H1 (cell line): ENCODE measurements around the gene POLR1D. TPM values are rescaled to one million over a fixed set of nuclear protein-coding genes. Genes with fewer than 3 reads are reported as not detected.

ENCODE experiments used
- CBX8 ChIP-seq: fragments of 300-800, 300-1000 bp; sonication (generic); IDR thresholded peaks from 2 replicates; pipeline ENCODE4 v1.7.1; 2016; ENCODE audit warnings: low read depth, low read length, borderline replicate concordance
- CEBPB ChIP-seq: IDR thresholded peaks from 2 replicates; pipeline ENCODE4 v1.6.1; 2012; ENCODE audit warnings: low read depth, low read length
- GABPA ChIP-seq: IDR thresholded peaks from 2 replicates; pipeline ENCODE4 v1.6.1; 2011; ENCODE audit warnings: mild to moderate bottlenecking, low read length, moderate library complexity, borderline replicate concordance; ENCODE audit not compliant: insufficient read depth
- KDM1A ChIP-seq: fragments of 200-600, 300-600 bp; sonication (generic); IDR thresholded peaks from 2 replicates; pipeline ENCODE4 v1.7.1; 2016; ENCODE audit warnings: mild to moderate bottlenecking, low read length, borderline replicate concordance
- SIX5 ChIP-seq: IDR thresholded peaks from 2 replicates; pipeline ENCODE4 v1.6.1; 2011; ENCODE audit warnings: mild to moderate bottlenecking, low read depth, low read length
- SUZ12 ChIP-seq: fragments of 200-600 bp; sonication (generic); IDR thresholded peaks from 2 replicates; pipeline ENCODE4 v1.6.1; 2012; ENCODE audit warnings: mild to moderate bottlenecking, inconsistent platforms, low read length, moderate library complexity, mixed read lengths
- TAF1 ChIP-seq: IDR thresholded peaks from 2 replicates; pipeline ENCODE4 v1.6.1; 2011; ENCODE audit warnings: mild to moderate bottlenecking, low read depth, low read length
- YY1 ChIP-seq: IDR thresholded peaks from 2 replicates; pipeline ENCODE4 v1.6.1; 2011; ENCODE audit warnings: low read depth, mild to moderate bottlenecking, low read length
- polyA plus RNA-seq, 7 experiments: library from polyadenylated mRNA; depleted of rRNA in 3 of 7; stranded (reverse) in 5 of 7; unstranded in 2 of 7; fragments of >200 nt in 5 of 7; fragments of 200-250 nt in 2 of 7; gene quantifications; 1 replicate in 5 of 7; 2 replicates in 1 of 7; 4 replicates in 1 of 7; pipeline versions ENCODE4 v1.2.1 to v1.2.3, GENCODE V29; 2011 to 2013; ENCODE audit warnings: missing spikeins in 2 of 7, mixed read lengths in 2 of 7
- total RNA-seq: library from RNA; stranded (reverse); fragmentation: NEBNext Ultra II Directional; extraction: Animal tissue kit (Norgen Biotek cat#: 25700); gene quantifications from 2 replicates; pipeline ENCODE4 v1.2.1, GENCODE V29; 2021
- TF ChIP-seq, protein P1 (sequence below): fragments of 300-600 bp; sonication (generic); IDR thresholded peaks from 2 replicates; pipeline ENCODE4 v1.7.1; 2012; ENCODE audit warnings: low read length, moderate library complexity, mild to moderate bottlenecking, inconsistent platforms; ENCODE audit not compliant: insufficient replicate concordance
- TF ChIP-seq, protein P2 (sequence below): IDR thresholded peaks from 2 replicates; pipeline ENCODE4 v1.6.1; 2012; ENCODE audit warnings: inconsistent platforms

The POLR1D gene
- total and polyA plus RNA-seq, 2 of the 8 experiments (the other 6 are each of a cell fraction or from before 2014, with no cell fraction given): 226 to 232 TPM

DNA sequence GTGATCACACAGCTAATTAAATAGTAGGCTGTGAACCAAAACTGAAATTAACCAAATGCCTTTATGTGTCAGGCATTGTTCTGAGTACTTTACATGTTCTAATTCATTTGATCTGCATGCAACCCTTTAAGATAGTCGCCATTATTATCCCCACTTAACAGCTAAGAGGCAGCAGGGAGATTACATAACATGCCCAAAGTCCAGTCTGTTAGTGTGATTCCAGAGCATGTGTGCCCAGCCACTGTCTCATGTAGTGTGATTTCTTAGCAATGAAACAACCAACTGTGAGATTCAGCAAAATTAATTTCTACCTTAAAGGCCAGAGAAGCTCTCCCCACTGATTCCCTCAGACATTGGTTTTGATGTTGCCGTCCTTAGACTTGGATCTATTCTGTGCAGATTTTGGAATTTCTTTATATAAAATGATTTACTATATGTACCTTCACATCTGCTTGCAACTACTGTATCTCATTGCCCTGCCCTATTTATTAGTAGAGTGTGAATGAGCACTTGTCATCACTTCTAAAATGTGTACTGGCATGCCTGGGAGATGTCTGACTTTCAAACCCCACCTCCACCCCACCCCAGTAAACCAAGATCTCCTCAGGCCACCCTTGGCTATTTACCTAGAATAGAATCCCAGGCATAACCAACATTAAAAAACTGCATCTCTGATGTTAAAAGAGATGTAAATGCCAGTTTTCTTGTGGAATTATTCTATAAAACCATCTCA is 41.2 kb downstream of the POLR1D start (continued):
- TF ChIP-seq, protein P1, sequence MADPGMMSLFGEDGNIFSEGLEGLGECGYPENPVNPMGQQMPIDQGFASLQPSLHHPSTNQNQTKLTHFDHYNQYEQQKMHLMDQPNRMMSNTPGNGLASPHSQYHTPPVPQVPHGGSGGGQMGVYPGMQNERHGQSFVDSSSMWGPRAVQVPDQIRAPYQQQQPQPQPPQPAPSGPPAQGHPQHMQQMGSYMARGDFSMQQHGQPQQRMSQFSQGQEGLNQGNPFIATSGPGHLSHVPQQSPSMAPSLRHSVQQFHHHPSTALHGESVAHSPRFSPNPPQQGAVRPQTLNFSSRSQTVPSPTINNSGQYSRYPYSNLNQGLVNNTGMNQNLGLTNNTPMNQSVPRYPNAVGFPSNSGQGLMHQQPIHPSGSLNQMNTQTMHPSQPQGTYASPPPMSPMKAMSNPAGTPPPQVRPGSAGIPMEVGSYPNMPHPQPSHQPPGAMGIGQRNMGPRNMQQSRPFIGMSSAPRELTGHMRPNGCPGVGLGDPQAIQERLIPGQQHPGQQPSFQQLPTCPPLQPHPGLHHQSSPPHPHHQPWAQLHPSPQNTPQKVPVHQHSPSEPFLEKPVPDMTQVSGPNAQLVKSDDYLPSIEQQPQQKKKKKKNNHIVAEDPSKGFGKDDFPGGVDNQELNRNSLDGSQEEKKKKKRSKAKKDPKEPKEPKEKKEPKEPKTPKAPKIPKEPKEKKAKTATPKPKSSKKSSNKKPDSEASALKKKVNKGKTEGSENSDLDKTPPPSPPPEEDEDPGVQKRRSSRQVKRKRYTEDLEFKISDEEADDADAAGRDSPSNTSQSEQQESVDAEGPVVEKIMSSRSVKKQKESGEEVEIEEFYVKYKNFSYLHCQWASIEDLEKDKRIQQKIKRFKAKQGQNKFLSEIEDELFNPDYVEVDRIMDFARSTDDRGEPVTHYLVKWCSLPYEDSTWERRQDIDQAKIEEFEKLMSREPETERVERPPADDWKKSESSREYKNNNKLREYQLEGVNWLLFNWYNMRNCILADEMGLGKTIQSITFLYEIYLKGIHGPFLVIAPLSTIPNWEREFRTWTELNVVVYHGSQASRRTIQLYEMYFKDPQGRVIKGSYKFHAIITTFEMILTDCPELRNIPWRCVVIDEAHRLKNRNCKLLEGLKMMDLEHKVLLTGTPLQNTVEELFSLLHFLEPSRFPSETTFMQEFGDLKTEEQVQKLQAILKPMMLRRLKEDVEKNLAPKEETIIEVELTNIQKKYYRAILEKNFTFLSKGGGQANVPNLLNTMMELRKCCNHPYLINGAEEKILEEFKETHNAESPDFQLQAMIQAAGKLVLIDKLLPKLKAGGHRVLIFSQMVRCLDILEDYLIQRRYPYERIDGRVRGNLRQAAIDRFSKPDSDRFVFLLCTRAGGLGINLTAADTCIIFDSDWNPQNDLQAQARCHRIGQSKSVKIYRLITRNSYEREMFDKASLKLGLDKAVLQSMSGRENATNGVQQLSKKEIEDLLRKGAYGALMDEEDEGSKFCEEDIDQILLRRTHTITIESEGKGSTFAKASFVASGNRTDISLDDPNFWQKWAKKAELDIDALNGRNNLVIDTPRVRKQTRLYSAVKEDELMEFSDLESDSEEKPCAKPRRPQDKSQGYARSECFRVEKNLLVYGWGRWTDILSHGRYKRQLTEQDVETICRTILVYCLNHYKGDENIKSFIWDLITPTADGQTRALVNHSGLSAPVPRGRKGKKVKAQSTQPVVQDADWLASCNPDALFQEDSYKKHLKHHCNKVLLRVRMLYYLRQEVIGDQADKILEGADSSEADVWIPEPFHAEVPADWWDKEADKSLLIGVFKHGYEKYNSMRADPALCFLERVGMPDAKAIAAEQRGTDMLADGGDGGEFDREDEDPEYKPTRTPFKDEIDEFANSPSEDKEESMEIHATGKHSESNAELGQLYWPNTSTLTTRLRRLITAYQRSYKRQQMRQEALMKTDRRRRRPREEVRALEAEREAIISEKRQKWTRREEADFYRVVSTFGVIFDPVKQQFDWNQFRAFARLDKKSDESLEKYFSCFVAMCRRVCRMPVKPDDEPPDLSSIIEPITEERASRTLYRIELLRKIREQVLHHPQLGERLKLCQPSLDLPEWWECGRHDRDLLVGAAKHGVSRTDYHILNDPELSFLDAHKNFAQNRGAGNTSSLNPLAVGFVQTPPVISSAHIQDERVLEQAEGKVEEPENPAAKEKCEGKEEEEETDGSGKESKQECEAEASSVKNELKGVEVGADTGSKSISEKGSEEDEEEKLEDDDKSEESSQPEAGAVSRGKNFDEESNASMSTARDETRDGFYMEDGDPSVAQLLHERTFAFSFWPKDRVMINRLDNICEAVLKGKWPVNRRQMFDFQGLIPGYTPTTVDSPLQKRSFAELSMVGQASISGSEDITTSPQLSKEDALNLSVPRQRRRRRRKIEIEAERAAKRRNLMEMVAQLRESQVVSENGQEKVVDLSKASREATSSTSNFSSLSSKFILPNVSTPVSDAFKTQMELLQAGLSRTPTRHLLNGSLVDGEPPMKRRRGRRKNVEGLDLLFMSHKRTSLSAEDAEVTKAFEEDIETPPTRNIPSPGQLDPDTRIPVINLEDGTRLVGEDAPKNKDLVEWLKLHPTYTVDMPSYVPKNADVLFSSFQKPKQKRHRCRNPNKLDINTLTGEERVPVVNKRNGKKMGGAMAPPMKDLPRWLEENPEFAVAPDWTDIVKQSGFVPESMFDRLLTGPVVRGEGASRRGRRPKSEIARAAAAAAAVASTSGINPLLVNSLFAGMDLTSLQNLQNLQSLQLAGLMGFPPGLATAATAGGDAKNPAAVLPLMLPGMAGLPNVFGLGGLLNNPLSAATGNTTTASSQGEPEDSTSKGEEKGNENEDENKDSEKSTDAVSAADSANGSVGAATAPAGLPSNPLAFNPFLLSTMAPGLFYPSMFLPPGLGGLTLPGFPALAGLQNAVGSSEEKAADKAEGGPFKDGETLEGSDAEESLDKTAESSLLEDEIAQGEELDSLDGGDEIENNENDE: no peak
- TF ChIP-seq SIX5 (no peak), CBX8 (no peak), TAF1 (no peak), SUZ12 (no peak), KDM1A (no peak), YY1 (no peak), GABPA (no peak), CEBPB (no peak)
- TF ChIP-seq, protein P2, sequence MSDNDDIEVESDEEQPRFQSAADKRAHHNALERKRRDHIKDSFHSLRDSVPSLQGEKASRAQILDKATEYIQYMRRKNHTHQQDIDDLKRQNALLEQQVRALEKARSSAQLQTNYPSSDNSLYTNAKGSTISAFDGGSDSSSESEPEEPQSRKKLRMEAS: no peak
